HepG2 (cell line): ENCODE data around the gene GBP3. TPM values are rescaled to one million over a fixed set of nuclear protein-coding genes. Genes with fewer than 3 reads are reported as not detected.

Source experiments
- ATAC-seq: fragments of 200-7000 bp; cut with Tn5 transposase; 3 replicates; pipeline ENCODE4 v1.9.1; 2020; ENCODE audit warnings: mild to moderate bottlenecking, moderate library complexity
- BruUV-seq: library from RNA; stranded (reverse); fragments of 400-500 nt; replicated peaks from 2 replicates; lab custom pipeline; 2021; lab: Mats Ljungman, UMichigan
- CTCF ChIA-PET: fragments of 300-600 bp; formaldehyde crosslinking; extraction: SDS; loops from one replicate; lab custom pipeline; 2021; ENCODE audit warnings: low total read pairs, inconsistent platforms, low intra/inter-chr PET ratio; lab: Yijun Ruan, JAX
- POLR2A ChIA-PET: fragments of 350-600 bp; sonication (Branson Sonifier 250); formaldehyde crosslinking; loops from one replicate; lab custom pipeline; 2020; ENCODE audit warnings: antibody characterized with exemption, inconsistent platforms; lab: Yijun Ruan, JAX
- DNase-seq: peaks from one replicate; pipeline ENCODE4 v3.0.0-alpha.2; 2015; ENCODE audit warnings: low spot score
- FAIRE-seq: peaks from 3 replicates; lab custom pipeline; 2011; peaks lifted over from hg19 to GRCh38; lab: Jason Lieb, UNC
- H2AFZ ChIP-seq: one replicate; pipeline ENCODE4 v1.6.1; 2011; ENCODE audit warnings: low read length, inconsistent platforms
- H3K27ac ChIP-seq: fragments of 300-600 bp; 3 replicates; pipeline ENCODE4 v1.8.0; 2011; ENCODE audit warnings: mixed run types, mild to moderate bottlenecking, mixed read lengths, low read length, inconsistent platforms; ENCODE audit not compliant: insufficient read depth; ENCODE audit errors: extremely low read length
- H3K27me3 ChIP-seq, 2 experiments: fragments of 200-600 bp in 1 of 2; 2 replicates in 1 of 2; 3 replicates in 1 of 2; pipeline versions ENCODE4 v1.6.0 to v1.8.0; 2011; ENCODE audit warnings: low read length in 2 of 2, mild to moderate bottlenecking in 2 of 2, moderate library complexity in 2 of 2, inconsistent platforms in 1 of 2; ENCODE audit not compliant: insufficient read depth in 2 of 2, control insufficient read depth in 1 of 2
- H3K36me3 ChIP-seq, 2 experiments: fragments of 200-600 bp in 1 of 2; replicated peaks in 1 of 2; 2 replicates in 1 of 2; 3 replicates in 1 of 2; pipeline versions ENCODE4 v1.5.1 to v1.8.0; 2011; ENCODE audit warnings: low read length in 2 of 2, inconsistent platforms in 1 of 2; ENCODE audit not compliant: insufficient read depth in 2 of 2, control insufficient read depth in 1 of 2
- H3K4me1 ChIP-seq: 2 replicates; pipeline ENCODE4 v1.5.1; 2012; ENCODE audit warnings: low read length, inconsistent platforms; ENCODE audit not compliant: insufficient read depth
- H3K4me2 ChIP-seq: 2 replicates; pipeline ENCODE4 v1.6.0; 2011; ENCODE audit warnings: low read depth, low read length, inconsistent platforms
- H3K4me3 ChIP-seq, 3 experiments: fragments of 200-600 bp in 1 of 3; sonication (generic), shearing (Covaris generic) in 1 of 3; replicated peaks in 1 of 3; 2 replicates each; pipeline ENCODE4 v1.5.1; 2011 to 2016; ENCODE audit warnings: low read length in 3 of 3, inconsistent platforms in 2 of 3, low read depth in 2 of 3, mild to moderate bottlenecking in 2 of 3, control low read depth in 1 of 3, mixed read lengths in 1 of 3; ENCODE audit not compliant: insufficient read depth in 1 of 3
- H3K79me2 ChIP-seq: one replicate; pipeline ENCODE4 v1.6.1; 2011; ENCODE audit warnings: low read length, inconsistent platforms; ENCODE audit not compliant: insufficient read depth
- H3K9ac ChIP-seq: 2 replicates; pipeline ENCODE4 v1.6.0; 2011; ENCODE audit warnings: mild to moderate bottlenecking, low read depth, low read length, inconsistent platforms; ENCODE audit not compliant: insufficient read depth
- H3K9me3 ChIP-seq: 2 replicates; pipeline ENCODE4 v1.5.1; 2012; ENCODE audit warnings: mild to moderate bottlenecking, low read length
- H4K20me1 ChIP-seq: 2 replicates; pipeline ENCODE4 v1.6.0; 2011; ENCODE audit warnings: inconsistent platforms, mild to moderate bottlenecking, low read length, moderate library complexity; ENCODE audit not compliant: insufficient read depth
- ZKSCAN5 ChIP-seq: sonication (generic); formaldehyde crosslinking; IDR thresholded peaks from 2 replicates; pipeline ENCODE4 v1.5.1; 2020; ENCODE audit warnings: mild to moderate bottlenecking, missing genetic modification reagents
- ZNF180 ChIP-seq: sonication (generic); formaldehyde crosslinking; IDR thresholded peaks from 2 replicates; pipeline ENCODE4 v1.4.0; 2020; ENCODE audit warnings: low read depth, missing genetic modification reagents, borderline replicate concordance
- ZNF329 ChIP-seq: sonication (generic); formaldehyde crosslinking; IDR thresholded peaks from 2 replicates; pipeline ENCODE4 v1.9.0; 2021; ENCODE audit warnings: low read depth, mild to moderate bottlenecking, missing genetic modification reagents
- ZNF704 ChIP-seq: sonication (generic); formaldehyde crosslinking; IDR thresholded peaks from 2 replicates; pipeline ENCODE4 v1.8.1; 2023; ENCODE audit warnings: mild to moderate bottlenecking, inconsistent platforms, moderate library complexity, missing genetic modification reagents, borderline replicate concordance
- WGBS: methylation state at CpG from one replicate; pipeline ENCODE4 v1.1.6; 2017; ENCODE audit warnings: low lambda C conversion rate; 5-methylcytosine and 5-hydroxymethylcytosine counted together
- in situ Hi-C: cut with HindIII; loops from 2 replicates; pipeline ENCODE4 v1.10.0; 2017; ENCODE audit warnings: low pct_unique_long_range_greater_than_20kb; ENCODE audit not compliant: extremely low pct_ligation_motif_present
- intact Hi-C: fragments of 100-400 bp; cut with micrococcal nuclease; formaldehyde crosslinking; loops from one replicate; pipeline ENCODE4 v1.10.0; 2022; ENCODE audit not compliant: unreplicated experiment
- polyA plus RNA-seq, 8 experiments: library from polyadenylated mRNA; depleted of rRNA in 3 of 8; stranded (reverse) in 7 of 8; unstranded in 1 of 8; fragments of >200 nt; fragmentation: Illumina TruSeq in 4 of 8; extraction: Trizol in 4 of 8; gene quantifications; 2 replicates each; pipeline versions ENCODE4 v1.2.1 to v1.2.3, GENCODE V29; 2011 to 2016; ENCODE audit warnings: low read depth in 4 of 8, missing spikeins in 1 of 8, mixed read lengths in 1 of 8; ENCODE audit not compliant: insufficient read depth in 1 of 8
- total RNA-seq, 5 experiments: library from RNA; depleted of rRNA; stranded (reverse); fragments of >200 nt; fragmentation: Illumina TruSeq; extraction: Trizol; gene quantifications; 2 replicates each; pipeline ENCODE4 v1.2.3, GENCODE V29; 2016; ENCODE audit warnings: low read depth in 1 of 5
- TF ChIP-seq, protein P1 (sequence below): sonication (generic); formaldehyde crosslinking; IDR thresholded peaks from 2 replicates; pipeline ENCODE4 v1.4.0; 2020; ENCODE audit warnings: mild to moderate bottlenecking, missing genetic modification reagents

Gene GBP3
- total and polyA plus RNA-seq, 2 of the 13 experiments (the other 11 are each of a cell fraction or from before 2014, with no cell fraction given) = 0.16 to 0.46 TPM

GRCh38 chr1:89037186-89037585 is 14.5 kb upstream of the GBP3 start:
- Histone ChIP-seq H3K9me3 (no peaks in the 10 kb centered on the region), H3K27me3 (no peaks in the 10 kb centered on the region), H3K4me2 (no peak overlapping the region), H2AFZ (no peak overlapping the region), H3K36me3 (no peaks in the 10 kb centered on the region), H3K27ac (no peak overlapping the region), H3K4me1 (peaks cover 10% of the 10 kb centered on the region; the same call in 1 of the 2 replicates), H3K4me3 (no peak overlapping the region), H3K9ac (no peak overlapping the region), H4K20me1 (no peaks in the 10 kb centered on the region), H3K79me2 (no peaks in the 10 kb centered on the region)
- no TSS peak for BruUV-seq
- intact Hi-C loops = no loop called here
- WGBS = 20% methylated on average over 1 of the region's 1 CpG
- DNase-seq = no peak
- POLR2A ChIA-PET = no interaction called here
- ATAC-seq = no peak
- no peak for FAIRE-seq
- in situ Hi-C loops = no loop called here
- TF ChIP-seq ZKSCAN5 (no peak), ZNF180 (CRISPR knock-in tag) (no peak), ZNF704 (CRISPR knock-in tag) (no peak), ZNF329 (CRISPR knock-in tag) (no peak)
- TF ChIP-seq, protein P1, sequence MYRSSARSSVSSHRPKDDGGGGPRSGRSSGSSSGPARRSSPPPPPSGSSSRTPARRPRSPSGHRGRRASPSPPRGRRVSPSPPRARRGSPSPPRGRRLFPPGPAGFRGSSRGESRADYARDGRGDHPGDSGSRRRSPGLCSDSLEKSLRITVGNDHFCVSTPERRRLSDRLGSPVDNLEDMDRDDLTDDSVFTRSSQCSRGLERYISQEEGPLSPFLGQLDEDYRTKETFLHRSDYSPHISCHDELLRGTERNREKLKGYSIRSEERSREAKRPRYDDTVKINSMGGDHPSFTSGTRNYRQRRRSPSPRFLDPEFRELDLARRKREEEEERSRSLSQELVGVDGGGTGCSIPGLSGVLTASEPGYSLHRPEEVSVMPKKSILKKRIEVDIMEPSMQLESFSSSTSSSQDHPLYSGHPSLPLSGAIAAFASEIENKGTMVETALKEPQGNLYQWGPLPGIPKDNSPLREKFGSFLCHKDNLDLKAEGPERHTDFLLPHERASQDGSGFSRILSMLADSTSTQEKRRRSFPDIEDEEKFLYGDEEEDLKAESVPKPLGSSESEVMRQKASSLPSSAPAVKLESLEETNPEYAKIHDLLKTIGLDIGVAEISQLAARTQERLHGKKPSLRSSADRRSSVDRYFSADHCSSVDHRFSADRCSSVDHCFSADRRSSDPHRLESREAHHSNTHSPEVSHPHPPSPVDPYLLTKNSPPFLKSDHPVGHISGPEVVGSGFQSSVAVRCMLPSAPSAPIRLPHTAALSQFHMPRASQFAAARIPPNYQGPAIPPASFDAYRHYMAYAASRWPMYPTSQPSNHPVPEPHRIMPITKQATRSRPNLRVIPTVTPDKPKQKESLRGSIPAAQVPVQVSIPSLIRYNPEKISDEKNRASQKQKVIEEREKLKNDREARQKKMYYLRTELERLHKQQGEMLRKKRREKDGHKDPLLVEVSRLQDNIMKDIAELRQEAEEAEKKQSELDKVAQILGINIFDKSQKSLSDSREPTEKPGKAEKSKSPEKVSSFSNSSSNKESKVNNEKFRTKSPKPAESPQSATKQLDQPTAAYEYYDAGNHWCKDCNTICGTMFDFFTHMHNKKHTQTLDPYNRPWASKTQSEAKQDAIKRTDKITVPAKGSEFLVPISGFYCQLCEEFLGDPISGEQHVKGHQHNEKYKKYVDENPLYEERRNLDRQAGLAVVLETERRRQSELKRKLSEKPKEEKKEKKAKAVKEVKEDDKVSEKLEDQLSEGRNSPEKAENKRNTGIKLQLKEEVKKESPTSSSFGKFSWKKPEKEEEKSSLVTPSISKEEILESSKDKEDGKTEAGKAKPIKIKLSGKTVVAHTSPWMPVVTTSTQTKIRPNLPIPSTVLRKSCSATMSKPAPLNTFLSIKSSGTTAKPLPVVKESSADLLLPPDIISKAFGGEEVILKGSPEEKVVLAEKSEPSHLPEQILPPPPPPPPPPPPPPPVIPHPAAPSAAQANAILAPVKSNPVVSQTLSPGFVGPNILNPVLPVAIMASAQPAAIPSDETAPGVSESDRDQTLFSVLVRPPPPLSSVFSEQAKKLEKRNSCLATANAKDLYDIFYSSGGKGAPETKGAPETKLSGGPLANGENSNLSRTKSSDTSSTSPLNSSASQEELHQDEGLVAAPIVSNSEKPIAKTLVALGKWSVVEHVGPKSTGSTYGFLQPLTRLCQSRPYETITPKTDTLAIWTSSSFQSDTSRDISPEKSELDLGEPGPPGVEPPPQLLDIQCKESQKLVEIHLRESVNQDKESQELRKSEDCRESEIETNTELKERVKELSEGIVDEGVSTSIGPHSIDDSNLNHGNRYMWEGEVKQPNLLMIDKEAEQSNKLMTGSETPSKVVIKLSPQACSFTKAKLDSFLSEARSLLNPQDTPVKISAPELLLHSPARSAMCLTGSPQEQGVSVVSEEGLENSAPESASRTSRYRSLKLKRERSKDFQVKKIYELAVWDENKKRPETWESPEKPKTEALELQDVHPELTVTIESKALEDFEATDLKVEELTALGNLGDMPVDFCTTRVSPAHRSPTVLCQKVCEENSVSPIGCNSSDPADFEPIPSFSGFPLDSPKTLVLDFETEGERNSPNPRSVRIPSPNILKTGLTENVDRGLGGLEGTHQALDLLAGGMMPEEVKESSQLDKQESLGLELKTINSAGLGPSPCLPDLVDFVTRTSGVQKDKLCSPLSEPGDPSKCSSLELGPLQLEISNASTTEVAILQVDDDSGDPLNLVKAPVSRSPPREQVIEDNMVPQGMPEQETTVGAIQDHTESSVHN (CRISPR knock-in tag) = no peak
- CTCF ChIA-PET = no interaction called here
